ENCODE data around the gene TOM1L2. TPM values are rescaled to one million over a fixed set of nuclear protein-coding genes. Genes with fewer than 3 reads are reported as not detected.

The TOM1L2 gene
- total and polyA plus RNA-seq, 2 experiments from 2014 or later = 21.5 to 29.6 TPM

DNA sequence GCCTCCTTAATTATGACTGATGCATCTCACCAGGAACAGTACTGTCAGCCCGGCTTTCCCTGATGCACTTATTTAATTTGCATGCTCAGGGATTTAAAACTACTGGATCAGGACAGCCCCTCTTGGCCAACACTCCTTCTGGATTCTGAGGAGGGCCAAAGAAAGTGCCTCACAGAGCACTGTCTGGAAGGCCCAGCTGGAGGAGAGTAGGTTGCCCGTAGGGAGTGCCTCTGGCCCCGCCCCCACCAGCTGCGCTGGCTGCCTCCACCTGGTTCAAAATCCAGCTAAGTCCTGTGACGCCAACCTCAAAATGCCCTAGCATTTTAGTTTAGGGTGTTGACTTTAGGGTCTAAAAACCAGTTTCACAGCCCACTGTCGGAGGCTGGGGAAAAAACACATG, 86.0 kb downstream of the TOM1L2 start:
- 94% methylated on average over 6 of the region's 6 CpGs for WGBS (ENCODE audit: low lambda C conversion rate, missing lambda C conversion rate)

DNA sequence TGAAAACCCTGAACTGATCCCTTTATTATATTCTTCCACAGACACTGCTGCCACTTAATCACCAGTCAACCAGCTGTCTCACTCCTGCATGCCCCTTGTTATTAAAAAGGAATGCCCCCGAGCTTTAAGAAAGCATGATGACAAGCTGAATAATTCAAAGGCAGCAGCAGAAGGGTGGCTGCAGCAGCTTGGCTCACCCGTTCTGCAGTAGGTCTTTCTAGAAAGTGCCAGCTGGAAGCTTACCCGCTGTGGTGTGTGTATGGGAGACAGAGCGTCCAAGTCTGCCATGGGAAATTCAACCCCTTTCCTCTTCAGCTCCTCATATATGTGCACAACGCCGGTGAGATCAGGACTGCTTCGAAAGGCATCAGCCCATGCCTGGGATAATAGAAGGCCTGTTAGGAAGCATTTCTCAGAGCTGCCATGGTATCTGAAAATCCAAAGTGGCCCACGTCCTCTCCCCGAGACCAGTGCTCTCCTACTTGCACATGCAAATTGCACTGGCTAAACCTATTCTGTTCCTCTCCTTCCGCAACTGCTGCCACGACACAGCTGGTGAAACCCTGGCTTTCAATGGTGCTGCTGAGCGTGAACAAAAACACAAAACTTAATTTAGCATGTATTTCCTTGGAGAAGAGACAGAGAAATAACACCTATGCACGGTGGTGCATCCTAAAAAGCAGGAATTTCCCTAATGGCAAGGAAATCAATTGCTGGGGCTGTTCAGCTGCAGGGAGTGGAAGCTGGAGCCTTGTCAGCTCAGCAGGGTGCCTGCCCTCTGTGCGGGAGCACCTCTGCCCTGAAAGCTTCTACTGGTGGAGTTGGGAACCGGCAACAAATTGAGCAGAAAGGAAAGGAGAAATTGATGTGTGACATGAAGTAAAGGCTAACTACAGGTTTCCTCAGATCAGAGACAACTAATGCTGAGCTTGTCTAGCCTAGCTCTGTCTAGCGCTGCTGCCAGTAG, 87.5 kb downstream of the TOM1L2 start:
- Histone ChIP-seq H3K9me2 (replicated peaks; ENCODE audit: insufficient read depth) (no peaks in the 10 kb centered on the region), H3K79me2 (no peaks in the 10 kb centered on the region), H3K27me3 (no peaks in the 10 kb centered on the region), H3K36me3 (replicated peaks; ENCODE audit: insufficient read depth, low read depth) (no peaks in the 10 kb centered on the region), H3K27ac (no peak overlapping the region), H3K4me1 (ENCODE audit: insufficient read depth) (no peaks in the 10 kb centered on the region), H3K4me2 (no peak overlapping the region), H4K20me1 (ENCODE audit: insufficient read depth, poor library complexity, severe bottlenecking) (no peaks in the 10 kb centered on the region), H3K9me3 (ENCODE audit: low read depth) (no peaks in the 10 kb centered on the region), H2AFZ (no peak overlapping the region), H3K4me3 (no peak overlapping the region)
- TF ChIP-seq EZH2 (IDR thresholded peaks at IDR 0.05; ENCODE audit: borderline replicate concordance) (no peak), EZH2phosphoT487 (IDR thresholded peaks at IDR 0.05; ENCODE audit: low read depth, severe bottlenecking, unreplicated experiment) (no peak)
- TF ChIP-seq, protein P1, sequence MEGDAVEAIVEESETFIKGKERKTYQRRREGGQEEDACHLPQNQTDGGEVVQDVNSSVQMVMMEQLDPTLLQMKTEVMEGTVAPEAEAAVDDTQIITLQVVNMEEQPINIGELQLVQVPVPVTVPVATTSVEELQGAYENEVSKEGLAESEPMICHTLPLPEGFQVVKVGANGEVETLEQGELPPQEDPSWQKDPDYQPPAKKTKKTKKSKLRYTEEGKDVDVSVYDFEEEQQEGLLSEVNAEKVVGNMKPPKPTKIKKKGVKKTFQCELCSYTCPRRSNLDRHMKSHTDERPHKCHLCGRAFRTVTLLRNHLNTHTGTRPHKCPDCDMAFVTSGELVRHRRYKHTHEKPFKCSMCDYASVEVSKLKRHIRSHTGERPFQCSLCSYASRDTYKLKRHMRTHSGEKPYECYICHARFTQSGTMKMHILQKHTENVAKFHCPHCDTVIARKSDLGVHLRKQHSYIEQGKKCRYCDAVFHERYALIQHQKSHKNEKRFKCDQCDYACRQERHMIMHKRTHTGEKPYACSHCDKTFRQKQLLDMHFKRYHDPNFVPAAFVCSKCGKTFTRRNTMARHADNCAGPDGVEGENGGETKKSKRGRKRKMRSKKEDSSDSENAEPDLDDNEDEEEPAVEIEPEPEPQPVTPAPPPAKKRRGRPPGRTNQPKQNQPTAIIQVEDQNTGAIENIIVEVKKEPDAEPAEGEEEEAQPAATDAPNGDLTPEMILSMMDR (IDR thresholded peaks at IDR 0.05; ENCODE audit: poor library complexity) = no peak
- 89% methylated on average over 16 of the region's 16 CpGs for WGBS (ENCODE audit: low lambda C conversion rate, missing lambda C conversion rate)
- DNase-seq (ENCODE audit: low spot score) = no peak

More for the DNA sequence above, 86.0 kb downstream of the TOM1L2 start:
- H3K4me1 ChIP-seq (ENCODE audit: insufficient read depth) = no peaks in the 10 kb centered on the region
- H3K27me3 ChIP-seq = no peaks in the 10 kb centered on the region
- no peaks in the 10 kb centered on the region for H3K9me3 ChIP-seq (ENCODE audit: low read depth)
- H3K36me3 ChIP-seq (replicated peaks; ENCODE audit: insufficient read depth, low read depth) = no peaks in the 10 kb centered on the region
- H3K9me2 ChIP-seq (replicated peaks; ENCODE audit: insufficient read depth) = no peaks in the 10 kb centered on the region
- DNase-seq (ENCODE audit: low spot score) = no peak
- H4K20me1 ChIP-seq (ENCODE audit: insufficient read depth, poor library complexity, severe bottlenecking) = no peaks in the 10 kb centered on the region
- no peak overlapping the region for H2AFZ ChIP-seq
- no peaks in the 10 kb centered on the region for H3K79me2 ChIP-seq
- no peak overlapping the region for H3K4me2 ChIP-seq
- no peak overlapping the region for H3K4me3 ChIP-seq
- H3K27ac ChIP-seq = no peak overlapping the region
- no peak for TF ChIP-seq EZH2phosphoT487 (IDR thresholded peaks at IDR 0.05; ENCODE audit: low read depth, severe bottlenecking, unreplicated experiment)
- no peak for TF ChIP-seq EZH2 (IDR thresholded peaks at IDR 0.05; ENCODE audit: borderline replicate concordance)
- TF ChIP-seq, protein P1 (IDR thresholded peaks at IDR 0.05; ENCODE audit: poor library complexity) = no peak

DNA sequence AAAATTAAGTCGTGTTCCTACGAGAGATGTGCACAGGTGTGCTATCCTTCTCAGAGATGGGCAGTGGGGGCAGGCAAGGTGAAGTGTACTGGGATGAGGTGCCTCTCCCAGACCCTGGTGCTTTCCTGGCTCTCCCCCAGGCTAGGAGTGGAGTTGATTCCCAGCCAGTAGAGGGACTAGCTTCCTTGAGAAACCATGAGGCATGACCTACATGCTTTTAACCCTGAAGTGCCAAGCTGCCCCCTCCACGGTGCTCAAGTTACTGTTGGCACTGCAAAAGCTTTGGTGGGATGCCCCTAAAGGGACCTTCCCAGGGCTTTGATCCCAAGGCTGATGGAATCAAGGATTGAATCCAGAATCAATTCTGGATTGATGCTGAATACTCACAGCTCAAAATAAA, 88.4 kb downstream of the TOM1L2 start:
- Histone ChIP-seq H2AFZ (no peak overlapping the region), H3K9me3 (ENCODE audit: low read depth) (no peaks in the 10 kb centered on the region), H3K4me3 (no peak overlapping the region), H3K9me2 (replicated peaks; ENCODE audit: insufficient read depth) (no peaks in the 10 kb centered on the region), H3K36me3 (replicated peaks; ENCODE audit: insufficient read depth, low read depth) (no peaks in the 10 kb centered on the region), H3K79me2 (no peaks in the 10 kb centered on the region), H4K20me1 (ENCODE audit: insufficient read depth, poor library complexity, severe bottlenecking) (no peaks in the 10 kb centered on the region), H3K27ac (no peak overlapping the region), H3K4me2 (no peak overlapping the region), H3K27me3 (no peaks in the 10 kb centered on the region), H3K4me1 (ENCODE audit: insufficient read depth) (no peaks in the 10 kb centered on the region)
- 94% methylated on average over 3 of the region's 3 CpGs for WGBS (ENCODE audit: low lambda C conversion rate, missing lambda C conversion rate)
- TF ChIP-seq, protein P1 (IDR thresholded peaks at IDR 0.05; ENCODE audit: poor library complexity) = no peak
- no peak for TF ChIP-seq EZH2 (IDR thresholded peaks at IDR 0.05; ENCODE audit: borderline replicate concordance)
- no peak for TF ChIP-seq EZH2phosphoT487 (IDR thresholded peaks at IDR 0.05; ENCODE audit: low read depth, severe bottlenecking, unreplicated experiment)
- no peak for DNase-seq (ENCODE audit: low spot score)
